Left colon (tissue), 2 donors: ENCODE data around the gene C1orf105. TPM values are rescaled to one million over a fixed set of nuclear protein-coding genes. Genes with fewer than 3 reads are reported as not detected.

Experiments
- ATAC-seq: fragments of 200-7000 bp; cut with Tn5 transposase; one replicate; pipeline ENCODE4 v1.9.1; 2020; ENCODE audit warnings: mild to moderate bottlenecking, moderate library complexity
- DNase-seq, 2 donors: peaks; one replicate each; pipeline ENCODE4 v3.0.0-alpha.2; 2020
- intact Hi-C, 2 donors: fragments of 100-400 bp; cut with DNase I in 1 of 2; cut with micrococcal nuclease in 1 of 2; formaldehyde crosslinking; loops; one replicate each; pipeline versions ENCODE4 v1.11.2 to v1.14.0; 2022; cut with DNase I, micrococcal nuclease
- total RNA-seq, 2 donors: library from RNA; stranded (reverse); fragmentation: NEBNext Ultra II Directional; extraction: Animal tissue kit (Norgen Biotek cat#: 25700); gene quantifications; one replicate each; pipeline ENCODE4 v1.2.1, GENCODE V29; 2021
- donor health status: DM: no; HTN: no; CAD: no.
- donor health status: DM: yes; HTN: yes; CAD: no.

C1orf105 gene
- total RNA-seq, 2 donors from 2014 or later: not detected

DNA sequence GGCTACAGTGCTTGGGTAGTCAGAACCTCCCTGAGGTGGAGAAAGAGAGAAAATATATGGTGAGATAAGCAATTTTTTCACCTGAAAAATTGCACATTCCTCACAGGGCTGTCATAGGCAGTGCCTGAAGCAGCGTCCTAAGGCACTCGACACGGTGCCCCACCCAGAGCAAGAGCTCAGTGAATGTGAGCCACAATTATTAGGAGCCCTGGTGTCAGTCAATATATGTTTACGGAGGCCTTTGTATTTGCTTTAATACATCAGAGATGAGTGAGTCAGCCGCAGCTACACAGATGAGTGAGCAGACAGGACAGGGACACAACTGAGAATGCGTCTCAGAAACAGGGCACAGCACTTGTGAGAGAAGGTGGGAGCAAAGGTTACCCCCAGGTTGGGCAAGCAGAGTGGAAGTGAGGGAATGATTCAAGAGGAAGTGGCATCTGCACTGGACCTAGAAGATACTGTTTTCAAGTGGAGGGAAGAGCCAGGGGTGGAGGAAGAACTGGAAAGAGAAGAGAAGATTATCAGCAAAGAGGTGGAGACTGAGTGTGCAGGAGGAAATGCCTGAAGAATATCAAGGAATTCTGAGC lies 28.6 kb downstream of the C1orf105 start:
- ATAC-seq: peak; percentile 11
- DNase-seq: no peak
- intact Hi-C loops: loop anchor here in 1 of 2 donors (10.0 kb wide), 1 partner anchor 644 kb away; no protein-coding TSS in a partner anchor

DNA sequence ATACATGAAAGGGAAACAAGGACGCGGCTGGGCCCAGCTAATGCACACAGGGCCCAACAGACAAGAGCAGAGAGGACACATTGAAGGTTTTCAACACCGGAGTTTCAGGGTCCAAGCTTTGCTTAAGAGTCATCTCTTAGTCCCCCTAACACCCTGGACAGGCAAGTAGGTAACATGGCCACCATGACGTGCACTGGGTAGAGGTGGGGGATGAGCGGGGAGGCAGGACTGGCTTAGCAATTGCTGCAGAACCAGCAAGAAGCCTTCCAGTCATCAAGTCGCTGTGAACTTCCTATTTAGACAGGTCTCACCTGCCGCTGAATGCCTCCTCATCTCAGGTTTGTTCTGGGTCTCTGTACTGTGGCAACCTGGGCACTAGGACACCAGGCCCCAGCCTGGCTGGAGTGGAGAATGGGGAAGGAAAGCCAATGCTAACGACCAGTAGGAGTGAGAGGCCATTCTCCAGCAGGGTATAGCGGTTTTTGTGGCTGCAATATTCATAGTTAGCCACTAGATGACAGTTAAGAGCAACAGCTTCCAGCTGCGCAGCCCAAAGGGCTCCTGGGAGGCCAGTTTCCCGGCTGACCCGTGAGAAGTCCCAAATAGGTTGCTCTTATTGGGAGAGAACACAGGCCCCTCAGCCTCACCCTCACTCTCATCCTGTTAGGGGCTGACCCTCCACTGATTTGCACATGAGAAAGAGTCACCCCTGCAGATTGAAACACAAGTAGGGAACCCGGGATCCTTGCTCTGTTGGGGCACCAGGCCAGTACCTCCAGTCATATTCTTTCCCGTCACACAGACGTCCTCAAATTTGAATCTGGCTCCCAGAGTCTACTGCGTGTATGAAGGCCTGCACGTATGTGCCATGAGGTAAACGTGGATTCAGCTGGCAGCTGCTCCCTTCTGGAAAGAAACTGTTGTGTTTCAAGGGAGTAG lies 29.4 kb downstream of the C1orf105 start:
- intact Hi-C loops: loop anchor here in 1 of 2 donors (10.0 kb wide), 2 partner anchors 275 to 645 kb away; no protein-coding TSS in a partner anchor
- ATAC-seq (peak; percentile 79), DNase-seq (peak; percentile 47 to 54)

DNA sequence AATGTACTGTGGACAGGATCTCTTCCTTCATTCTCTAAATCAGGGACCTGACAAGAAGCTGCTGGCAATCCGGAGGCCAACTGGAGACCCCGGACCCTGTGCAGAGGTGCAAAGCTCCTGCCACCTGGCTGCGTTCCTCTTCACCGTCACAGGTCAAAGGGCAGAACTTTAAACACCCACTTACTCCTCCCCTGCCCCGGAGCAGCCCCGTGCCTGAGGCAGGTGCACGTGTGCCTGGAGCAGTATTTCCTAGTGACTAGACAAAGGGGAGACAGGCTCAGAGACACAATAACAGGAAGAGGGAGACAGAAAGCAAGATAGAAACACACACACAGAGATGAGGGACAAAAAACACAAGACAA lies 30.0 kb downstream of the C1orf105 start:
- DNase-seq (peak; percentile 29 to 41), ATAC-seq (peak; percentile 79)
- intact Hi-C loops: loop anchor here in 1 of 2 donors (10.0 kb wide), 1 partner anchor 274 kb away; no protein-coding TSS in a partner anchor

DNA sequence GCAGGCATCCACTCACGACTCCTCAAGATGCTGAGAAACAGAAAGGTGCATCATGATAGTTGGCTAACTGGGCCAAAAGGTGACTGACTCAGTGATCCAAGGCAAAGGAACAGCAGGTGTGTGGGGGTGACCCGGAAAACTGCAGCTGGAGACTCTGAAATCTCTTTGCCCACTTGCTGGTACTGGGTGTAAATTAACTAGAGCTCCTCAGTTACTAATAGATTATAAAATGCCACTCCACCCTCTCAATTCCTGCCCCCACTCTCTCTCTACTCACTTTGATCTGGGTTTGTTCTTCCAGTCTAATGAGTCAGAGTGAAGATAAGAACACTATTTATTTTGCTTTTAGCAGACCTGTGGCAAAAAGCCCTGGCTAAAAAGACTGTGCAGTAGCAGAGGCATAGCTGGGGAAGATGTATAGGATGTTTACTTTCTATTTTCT lies 30.5 kb downstream of the C1orf105 start:
- intact Hi-C loops: loop anchor here in 1 of 2 donors (10.0 kb wide), 1 partner anchor 274 kb away; no protein-coding TSS in a partner anchor
- ATAC-seq (peak; percentile 42), DNase-seq (no peak)

DNA sequence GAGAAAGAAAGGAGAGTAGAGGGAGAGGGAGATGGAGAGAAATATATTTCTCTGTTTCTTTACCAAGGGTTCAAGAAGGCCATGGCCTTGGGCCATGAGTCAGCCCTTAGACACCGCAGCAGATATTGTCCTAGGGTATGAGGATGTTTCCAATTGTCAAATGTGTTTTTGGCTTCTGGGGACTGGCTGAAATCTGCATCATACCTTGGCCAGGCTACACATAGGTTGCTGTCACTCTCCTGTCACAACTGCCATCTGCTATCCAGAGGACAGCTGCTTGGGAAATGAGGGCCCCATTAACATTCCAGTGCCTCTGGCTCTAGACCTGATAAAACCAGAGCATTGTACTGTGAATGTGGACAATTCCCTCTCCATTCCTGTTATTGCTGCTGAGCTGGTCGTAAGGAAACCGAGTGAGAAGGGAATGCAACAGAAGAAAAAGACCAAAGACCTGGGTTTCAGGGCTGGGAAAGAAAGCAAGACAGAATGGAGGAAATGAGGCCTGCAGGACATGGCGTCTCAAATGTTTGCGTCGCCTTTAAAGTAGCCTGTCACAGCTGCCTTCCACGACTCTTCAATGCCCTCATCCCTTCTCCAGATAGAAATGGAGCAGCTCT lies 32.2 kb downstream of the C1orf105 start:
- ATAC-seq (no peak), DNase-seq (no peak)

DNA sequence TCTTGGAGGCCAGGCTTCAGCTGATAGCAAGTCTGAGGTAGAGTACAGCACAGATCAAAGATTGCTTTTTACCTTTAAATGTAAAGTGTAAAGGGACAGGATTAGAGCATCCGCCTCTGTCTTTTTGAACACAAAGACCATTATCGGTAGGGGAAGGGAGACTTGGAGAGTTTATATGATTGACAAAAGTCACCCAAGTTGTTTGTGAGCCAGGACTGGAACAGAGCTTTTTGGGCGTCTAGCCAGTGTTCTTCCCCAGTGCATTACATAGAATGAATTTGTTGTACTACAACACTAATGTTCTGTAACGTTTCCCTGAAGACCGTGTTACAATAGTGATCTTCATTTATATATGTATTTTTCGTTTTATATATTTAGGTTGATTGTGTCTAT lies 32.7 kb downstream of the C1orf105 start:
- DNase-seq: no peak
- no peak for ATAC-seq
- intact Hi-C loops: loop anchor here in 1 of 2 donors (10.0 kb wide), 1 partner anchor 272 kb away; no protein-coding TSS in a partner anchor

More for the DNA sequence above, 32.2 kb downstream of the C1orf105 start:
- intact Hi-C loops: loop anchor here in 1 of 2 donors (10.0 kb wide), 1 partner anchor 272 kb away; no protein-coding TSS in a partner anchor

DNA sequence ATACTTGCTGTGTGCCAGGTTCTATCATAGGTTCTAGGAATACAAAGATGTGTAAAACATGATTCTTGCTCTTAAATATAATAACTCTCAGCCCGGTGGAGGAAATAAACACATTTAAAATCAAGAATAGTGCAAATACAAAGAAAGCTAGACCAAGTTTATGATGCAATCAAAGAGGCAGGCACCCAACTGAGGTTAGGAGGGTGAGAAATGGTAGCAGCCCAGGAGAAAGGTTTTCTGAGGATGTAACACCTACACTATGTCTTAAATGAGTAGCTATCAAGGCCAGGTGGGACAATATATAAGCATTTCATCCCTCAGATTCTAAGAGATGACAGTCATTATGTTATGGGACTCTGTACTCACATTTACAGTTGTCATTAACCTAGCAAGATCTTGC lies 33.1 kb downstream of the C1orf105 start:
- intact Hi-C loops: loop anchor here in 1 of 2 donors (10.0 kb wide), 1 partner anchor 271 kb away; no protein-coding TSS in a partner anchor
- ATAC-seq (peak; percentile 1), DNase-seq (no peak)

DNA sequence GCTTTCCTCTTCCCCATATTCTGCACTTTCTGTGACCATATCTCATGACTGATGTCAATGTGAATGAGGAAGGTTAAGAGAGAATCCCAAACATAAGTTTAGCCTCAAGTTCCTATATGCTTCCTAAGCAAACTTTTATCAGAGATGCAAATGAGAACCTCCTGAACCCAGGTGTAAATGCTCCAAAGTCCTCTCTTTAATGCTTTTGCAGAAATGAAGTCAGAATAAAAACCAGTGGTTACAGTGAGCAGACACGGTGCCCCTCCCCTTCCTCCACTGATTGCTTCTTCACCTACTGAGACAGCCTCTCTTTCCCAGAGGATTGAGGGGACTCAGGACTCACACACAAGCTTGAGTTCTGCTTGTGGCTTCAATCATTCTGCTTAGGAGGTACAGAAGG lies 35.0 kb downstream of the C1orf105 start:
- ATAC-seq (no peak), DNase-seq (no peak)
- intact Hi-C loops: loop anchor here in 1 of 2 donors (10.0 kb wide), 1 partner anchor 269 kb away; no protein-coding TSS in a partner anchor

DNA sequence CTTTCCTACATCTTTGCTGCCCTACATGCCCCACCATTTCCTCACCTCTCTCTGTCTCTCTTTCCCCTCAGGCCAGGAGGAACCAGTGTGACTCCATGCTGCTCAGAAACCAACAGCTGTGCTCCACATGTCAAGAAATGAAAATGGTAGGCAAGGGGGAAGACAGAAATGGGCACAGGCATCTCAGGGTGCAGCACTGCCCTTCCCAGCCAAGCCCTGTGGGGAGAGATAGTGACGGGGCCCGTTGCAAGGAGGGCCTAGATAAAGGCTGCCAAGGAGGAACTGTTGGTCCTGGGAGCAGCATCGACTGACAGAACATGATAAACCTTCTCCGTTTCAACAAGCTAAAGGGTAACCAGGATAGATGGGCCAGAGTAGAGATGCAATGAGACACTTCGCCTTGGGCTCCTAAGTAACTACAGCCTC lies 35.9 kb downstream of the C1orf105 start:
- ATAC-seq: no peak
- intact Hi-C loops: loop anchor here in 1 of 2 donors (10.0 kb wide), 1 partner anchor 268 kb away; no protein-coding TSS in a partner anchor
- no peak for DNase-seq

DNA sequence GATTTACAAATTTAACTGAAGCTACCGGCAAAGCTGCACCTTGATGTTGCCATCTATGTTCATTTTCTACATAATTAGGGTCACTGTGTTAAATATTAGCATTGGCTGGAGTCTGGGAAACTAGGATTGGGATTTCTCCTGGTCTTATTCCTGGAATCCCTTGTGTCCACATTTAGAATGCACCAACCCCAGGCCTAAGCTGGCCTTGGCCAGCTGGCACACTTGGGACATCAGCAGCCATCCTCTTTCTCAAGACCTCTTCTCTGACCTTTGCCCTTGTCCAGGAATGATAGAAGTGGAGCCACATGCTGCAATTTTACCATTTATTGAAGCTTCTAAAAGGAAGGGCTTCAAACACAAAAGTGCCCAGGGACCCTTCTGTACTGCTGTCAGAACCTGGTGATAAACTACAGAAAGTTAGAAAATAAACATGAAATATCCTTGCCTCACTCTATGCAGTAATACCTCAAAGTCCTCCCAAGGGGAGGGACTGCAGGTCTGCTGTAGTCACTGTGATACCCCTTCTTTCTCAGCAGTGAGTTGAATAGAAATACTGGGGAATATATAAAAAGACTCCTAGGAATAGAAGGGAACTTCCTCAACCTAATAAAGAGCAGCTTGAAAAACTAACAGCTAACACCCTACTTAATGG lies 37.1 kb downstream of the C1orf105 start:
- intact Hi-C loops: loop anchor here in 1 of 2 donors (10.0 kb wide), 1 partner anchor 267 kb away; no protein-coding TSS in a partner anchor
- no peak for ATAC-seq
- no peak for DNase-seq

DNA sequence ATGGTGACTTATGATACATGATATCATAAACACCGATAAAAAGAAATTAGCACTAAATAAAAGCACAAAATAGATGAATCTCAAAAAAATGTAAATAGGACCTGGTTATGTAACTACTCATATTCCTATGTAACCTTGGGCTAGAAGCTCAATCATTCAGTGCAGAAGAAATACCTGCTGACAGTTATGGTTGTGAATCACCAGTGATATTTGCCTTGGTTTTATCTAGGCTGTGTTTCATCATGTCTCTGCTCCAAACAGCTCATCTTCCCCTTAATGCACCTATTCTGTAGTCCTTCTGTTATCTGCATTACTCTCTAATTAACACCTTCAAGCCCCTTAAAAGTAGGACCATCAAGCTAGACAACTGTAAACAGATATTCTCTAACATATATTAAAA lies 39.7 kb downstream of the C1orf105 start:
- ATAC-seq (no peak), DNase-seq (no peak)
- intact Hi-C loops: no loop called here

DNA sequence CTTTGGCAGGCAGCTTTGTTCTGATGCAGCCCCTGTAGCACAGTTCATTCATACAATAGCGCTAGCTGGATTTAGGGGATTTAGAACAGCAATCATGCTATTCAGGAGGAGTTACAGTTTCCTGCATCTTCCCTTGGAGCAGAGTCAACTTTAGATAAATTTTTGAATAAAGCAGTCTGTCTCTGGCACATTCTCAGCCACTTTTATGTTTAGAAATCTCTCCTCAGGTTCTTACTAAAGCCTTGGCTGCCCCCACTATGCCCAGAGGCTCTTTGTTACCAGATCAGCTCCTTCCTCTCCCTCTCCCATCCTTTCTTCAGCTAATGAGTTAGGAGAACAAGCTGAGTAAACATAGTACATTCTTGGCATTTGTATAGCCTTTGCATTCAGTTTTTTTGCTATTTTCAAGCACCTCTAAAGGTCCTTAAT lies 40.4 kb downstream of the C1orf105 start:
- no peak for ATAC-seq

DNA sequence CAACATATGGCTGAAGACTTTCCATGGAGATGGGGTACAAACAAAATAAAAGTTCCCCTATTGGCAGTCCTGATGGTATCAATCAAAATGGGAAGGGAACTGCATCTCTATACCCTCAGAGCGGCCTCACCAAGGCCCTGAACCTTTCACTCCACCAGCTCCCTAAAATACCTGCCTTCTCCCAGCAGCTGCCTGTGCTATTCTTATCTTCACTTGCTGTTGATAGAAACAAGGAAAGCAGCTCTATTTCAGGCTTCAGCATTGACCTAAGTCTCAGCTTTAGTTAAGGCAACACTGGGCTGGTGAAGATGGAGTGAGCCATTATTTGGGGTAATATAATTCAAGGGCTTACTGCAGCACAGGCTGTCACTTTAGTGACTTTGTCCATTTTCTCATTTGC lies 45.1 kb downstream of the C1orf105 start:
- no peak for DNase-seq
- ATAC-seq: no peak
- intact Hi-C loops: no loop called here

More for the DNA sequence above, 40.4 kb downstream of the C1orf105 start:
- no peak for DNase-seq
- intact Hi-C loops: no loop called here

DNA sequence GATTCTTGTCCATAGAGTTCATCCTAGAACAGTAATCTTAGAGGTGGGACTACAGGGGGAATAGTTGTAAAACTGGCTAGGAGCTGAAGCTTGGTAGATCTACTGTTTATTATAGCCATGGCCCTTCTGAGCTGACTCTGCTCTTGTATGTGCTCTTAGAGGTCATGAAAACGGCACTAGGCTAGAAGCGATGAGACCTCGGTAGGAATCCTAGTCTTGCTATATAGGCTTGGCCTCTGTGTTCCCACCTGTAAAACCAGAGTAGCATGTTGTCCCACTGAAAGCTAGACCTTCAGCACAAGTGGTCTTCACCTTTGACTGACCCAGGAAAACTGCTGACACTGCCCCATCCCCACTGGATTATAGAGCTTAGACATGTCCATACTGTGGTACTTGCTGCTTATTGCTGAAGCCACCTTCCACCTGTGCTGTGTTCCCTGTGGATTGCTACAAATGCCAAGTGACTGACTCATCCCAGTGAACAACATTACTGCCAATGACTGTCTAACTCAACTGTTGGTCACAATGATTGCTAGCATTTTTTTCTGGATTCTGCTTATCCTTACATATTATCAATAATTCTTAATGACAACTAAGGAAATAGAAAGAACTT lies 46.4 kb downstream of the C1orf105 start:
- DNase-seq (no peak), ATAC-seq (peak; percentile 49)
- intact Hi-C loops: no loop called here

DNA sequence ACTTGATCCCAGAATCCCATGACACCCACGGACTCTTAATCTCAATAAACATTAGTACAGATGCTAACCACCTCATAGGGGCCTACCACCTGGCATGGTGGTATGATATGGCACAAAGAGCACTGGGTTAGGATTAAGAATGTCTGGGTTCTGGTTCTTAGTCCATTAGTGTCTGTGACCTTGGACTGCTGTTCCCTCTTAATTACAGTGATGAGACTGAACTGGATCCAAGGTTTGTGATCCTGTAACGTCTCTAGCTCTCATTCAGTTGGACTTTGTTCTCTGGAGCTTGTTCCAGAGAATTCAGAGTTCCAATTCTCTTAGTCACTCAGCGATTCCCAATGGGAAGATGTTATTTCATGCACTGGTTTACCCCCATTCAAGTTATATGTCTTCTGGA lies 47.0 kb downstream of the C1orf105 start:
- DNase-seq: no peak
- peak; percentile 58 for ATAC-seq
- intact Hi-C loops: no loop called here

DNA sequence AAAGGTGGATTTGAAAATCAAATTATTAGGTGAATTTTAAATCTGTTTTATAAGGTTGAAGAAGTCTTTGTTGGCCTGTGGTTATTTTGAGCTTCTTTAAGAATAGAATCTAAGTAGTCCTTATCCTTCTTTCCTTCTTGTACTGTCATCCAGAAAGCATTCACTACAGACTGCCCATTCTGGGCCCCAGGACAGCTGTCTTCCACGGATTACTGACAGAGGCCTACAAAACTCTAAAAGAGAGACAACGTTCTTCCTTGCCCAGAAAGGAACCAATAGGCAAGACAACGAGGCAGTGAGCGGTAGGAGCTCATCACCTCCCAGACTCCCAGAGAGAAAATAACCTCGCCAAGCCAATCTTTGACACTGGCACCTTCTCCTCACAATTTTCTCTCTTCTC lies 47.8 kb downstream of the C1orf105 start:
- ATAC-seq (no peak), DNase-seq (no peak)
- intact Hi-C loops: no loop called here

DNA sequence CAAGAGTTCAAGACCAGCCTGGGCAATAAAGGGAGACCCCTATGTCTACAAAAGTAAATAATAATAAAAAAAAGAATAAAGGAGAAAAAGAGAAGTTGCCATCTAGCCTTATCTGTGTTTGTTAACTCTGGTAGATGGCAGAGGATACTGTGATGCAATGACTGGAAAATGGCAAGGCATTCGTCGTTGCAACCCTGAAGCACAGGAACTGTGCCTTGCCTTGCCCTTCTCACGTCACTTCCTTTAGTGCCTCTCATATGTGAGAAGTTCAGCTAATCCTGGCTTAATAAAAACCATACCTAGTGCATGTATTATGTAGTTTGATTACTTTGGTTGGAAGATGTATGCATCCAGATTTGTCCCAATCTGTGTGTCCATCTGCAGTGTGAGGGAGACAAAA lies 49.2 kb downstream of the C1orf105 start:
- intact Hi-C loops: no loop called here
- no peak for DNase-seq
- ATAC-seq: no peak

DNA sequence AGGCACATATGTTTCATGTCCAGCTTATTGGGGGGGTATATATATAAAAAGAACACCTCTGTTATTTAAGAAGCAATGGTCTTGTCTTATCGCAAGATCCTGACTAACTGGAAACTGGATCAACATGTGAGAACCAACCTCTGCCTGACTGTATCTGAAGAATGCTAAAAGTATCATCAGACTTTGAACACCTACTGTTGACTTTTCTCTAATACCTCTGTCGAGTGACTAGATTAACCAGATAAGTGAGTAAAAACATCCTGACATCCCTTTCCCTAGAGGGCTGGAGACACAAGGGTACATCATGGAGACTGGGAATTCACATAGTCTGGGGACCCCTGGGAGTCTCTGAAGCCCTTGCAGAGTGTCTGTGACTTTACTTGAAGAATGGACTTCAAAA lies 49.7 kb downstream of the C1orf105 start:
- no peak for ATAC-seq
- intact Hi-C loops: no loop called here
- DNase-seq: no peak
